Activated T-helper 17 cell treated with anti-CD3 and anti-CD28 coated beads, Interleukin-2, amount 50 U/mL, for 72 hours (primary cell): ENCODE measurements around the gene PHC2. TPM values are rescaled to one million over a fixed set of nuclear protein-coding genes. Genes with fewer than 3 reads are reported as not detected.
A peak's percentile ranks its signal among the peaks of the same experiment; 100 is the strongest.

Experiments
- ATAC-seq: fragments of 150-1000 bp; cut with Tn5 transposase; replicated peaks from 2 replicates; pipeline ENCODE4 v1.10.0; 2021; ENCODE audit warnings: mild to moderate bottlenecking, moderate library complexity
- H3K27ac Mint-ChIP-seq: one replicate; pipeline ENCODE4 v1.8.0; 2022; ENCODE audit warnings: mixed read lengths
- H3K27me3 Mint-ChIP-seq: one replicate; pipeline ENCODE4 v1.8.0; 2022; ENCODE audit warnings: mixed read lengths
- H3K36me3 Mint-ChIP-seq: one replicate; pipeline ENCODE4 v1.8.0; 2022; ENCODE audit warnings: low read depth, mild to moderate bottlenecking, mixed read lengths
- H3K4me1 Mint-ChIP-seq: one replicate; pipeline ENCODE4 v1.8.0; 2022; ENCODE audit warnings: mixed read lengths
- H3K4me3 Mint-ChIP-seq: one replicate; pipeline ENCODE4 v1.8.0; 2022; ENCODE audit warnings: mild to moderate bottlenecking, mixed read lengths
- H3K9me3 Mint-ChIP-seq: one replicate; pipeline ENCODE4 v1.8.0; 2022; ENCODE audit warnings: mixed read lengths
- total RNA-seq, 2 donors: library from RNA; stranded (reverse); gene quantifications; one replicate each; pipeline ENCODE4 v1.2.3, GENCODE V29; 2022

Gene PHC2
- total RNA-seq, 2 donors from 2014 or later = 21.4 to 27.3 TPM

DNA sequence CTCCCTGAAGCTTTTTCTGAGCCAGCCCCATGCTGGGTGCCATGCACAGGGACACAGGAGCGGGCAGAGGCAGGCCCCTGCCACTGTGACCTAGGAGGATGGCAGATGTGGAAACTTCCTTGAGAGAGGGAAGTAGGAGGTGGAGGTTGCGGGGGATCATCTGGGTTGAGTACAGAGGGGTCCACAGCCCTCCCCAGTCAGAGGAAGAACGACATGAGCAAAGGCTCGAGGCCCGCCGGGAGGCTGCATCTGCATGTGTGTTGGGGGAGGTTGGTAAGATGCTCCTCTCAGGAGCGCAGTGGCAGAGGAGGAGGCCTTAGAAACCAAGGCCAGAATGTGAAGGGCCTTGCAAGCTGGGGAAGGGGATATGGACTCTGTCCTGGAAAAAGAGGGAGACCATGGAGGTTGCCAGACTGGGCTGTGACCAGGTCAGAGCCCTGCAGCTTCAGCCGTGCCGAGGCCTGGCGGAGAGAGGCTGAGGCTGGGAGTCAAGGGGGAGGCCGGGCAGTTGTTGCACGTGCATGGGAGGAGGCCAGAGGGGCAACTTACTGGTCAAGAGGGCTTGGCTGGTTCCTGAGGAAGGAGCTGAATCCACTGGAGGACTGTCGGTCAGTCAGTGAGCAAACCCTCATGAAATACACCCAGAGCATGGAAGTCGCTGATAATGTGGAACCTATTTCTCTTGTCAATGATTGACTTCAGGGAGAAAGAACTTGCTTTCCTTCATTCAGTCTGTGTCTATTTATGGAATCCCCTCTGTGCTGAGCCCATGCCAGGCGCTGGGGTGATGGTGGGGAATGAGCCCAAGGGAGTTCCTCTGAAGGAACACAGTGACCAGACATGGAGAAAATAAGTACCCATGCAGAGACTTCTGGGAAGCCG lies 141.7 kb downstream of the PHC2 start:
- Mint-ChIP-seq H3K4me1 (no peaks in the 10 kb centered on the region), H3K9me3 (no peaks in the 10 kb centered on the region), H3K27ac (no peak overlapping the region), H3K36me3 (peaks cover 7% of the 10 kb centered on the region), H3K4me3 (no peak overlapping the region), H3K27me3 (no peaks in the 10 kb centered on the region)
- no peak for ATAC-seq

DNA sequence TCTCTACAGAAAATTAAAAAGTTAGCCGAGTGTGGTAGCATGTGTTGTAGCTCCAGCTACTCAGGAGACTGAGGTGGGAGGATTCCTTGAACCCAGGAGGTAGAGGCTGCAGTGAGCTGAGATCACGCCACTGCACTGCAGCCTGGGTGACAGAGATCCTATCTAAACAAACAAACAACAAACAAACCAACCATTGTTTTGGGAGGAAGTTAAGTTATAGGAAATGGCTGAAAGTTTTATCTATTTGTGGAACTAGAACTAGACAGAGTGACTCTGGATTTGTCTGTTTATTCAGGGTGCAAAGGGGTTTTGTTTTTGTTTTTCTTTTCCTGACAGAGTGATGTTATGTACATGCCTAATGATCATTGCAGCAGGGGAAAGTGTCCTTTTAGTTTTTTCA lies 143.6 kb downstream of the PHC2 start:
- no peak overlapping the region for H3K4me3 Mint-ChIP-seq
- H3K27me3 Mint-ChIP-seq = no peaks in the 10 kb centered on the region
- H3K27ac Mint-ChIP-seq = no peak overlapping the region
- ATAC-seq = no peak
- H3K9me3 Mint-ChIP-seq = no peaks in the 10 kb centered on the region
- H3K4me1 Mint-ChIP-seq = no peaks in the 10 kb centered on the region
- H3K36me3 Mint-ChIP-seq = peaks cover 22% of the 10 kb centered on the region

DNA sequence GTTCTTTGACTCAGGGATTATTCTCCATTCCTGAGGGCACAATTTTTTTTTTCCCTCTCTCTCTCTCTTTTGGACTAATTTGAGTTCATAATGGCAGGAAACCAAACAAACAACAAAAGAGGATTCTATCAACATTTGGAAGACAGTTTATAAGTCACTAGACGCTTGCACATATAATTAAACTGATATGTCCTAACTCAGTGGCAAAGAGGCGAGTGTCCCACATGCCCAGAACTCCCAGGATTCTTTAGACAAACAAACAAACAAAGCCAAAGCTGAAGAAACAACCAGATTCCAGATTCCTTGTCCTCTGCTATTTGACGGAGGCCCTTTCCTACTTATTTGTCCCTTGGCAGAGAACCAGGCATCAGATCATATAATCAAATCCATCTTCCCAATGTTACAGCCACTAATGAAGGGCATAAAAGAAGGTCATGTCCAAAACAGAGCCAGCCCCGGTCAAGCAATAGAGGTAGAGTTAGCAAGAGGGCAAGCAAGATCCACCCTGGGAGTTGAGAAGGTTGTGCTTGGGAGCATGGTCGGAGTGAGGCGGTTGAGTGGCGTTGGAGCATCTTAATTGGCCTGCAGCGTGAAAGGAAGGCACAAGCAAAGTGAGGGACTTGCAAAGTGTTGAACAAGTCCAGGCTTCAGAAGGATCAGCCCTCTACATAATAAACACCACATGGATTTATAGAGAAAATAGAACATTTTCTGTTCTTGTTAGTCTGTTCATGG lies 144.3 kb downstream of the PHC2 start:
- H3K9me3 Mint-ChIP-seq = no peaks in the 10 kb centered on the region
- H3K36me3 Mint-ChIP-seq = peaks cover 29% of the 10 kb centered on the region
- H3K4me3 Mint-ChIP-seq = no peak overlapping the region
- no peak overlapping the region for H3K27ac Mint-ChIP-seq
- no peaks in the 10 kb centered on the region for H3K4me1 Mint-ChIP-seq
- no peak for ATAC-seq
- no peaks in the 10 kb centered on the region for H3K27me3 Mint-ChIP-seq

DNA sequence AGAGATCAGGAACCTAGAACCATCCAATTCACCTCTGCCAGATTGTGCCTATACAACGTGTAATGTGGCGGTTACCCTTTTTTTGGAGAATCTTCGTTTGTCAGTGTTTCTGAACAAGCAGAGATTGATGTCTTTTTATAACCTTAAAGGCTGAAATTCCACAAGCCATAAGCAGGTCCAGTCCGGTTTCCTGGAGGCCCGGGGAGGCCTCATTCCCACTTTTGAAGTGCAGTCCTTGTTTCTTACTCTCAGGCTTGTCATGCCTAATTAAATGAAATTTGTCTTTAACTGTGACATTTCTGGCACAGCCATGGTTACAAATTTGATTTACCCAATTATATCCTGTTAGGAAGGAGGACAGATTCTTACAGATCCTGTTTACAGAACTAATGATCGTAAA lies 146.8 kb downstream of the PHC2 start:
- H3K27ac Mint-ChIP-seq = no peak overlapping the region
- no peaks in the 10 kb centered on the region for H3K27me3 Mint-ChIP-seq
- ATAC-seq = no peak
- no peaks in the 10 kb centered on the region for H3K4me1 Mint-ChIP-seq
- H3K9me3 Mint-ChIP-seq = no peaks in the 10 kb centered on the region
- H3K36me3 Mint-ChIP-seq = peaks cover 30% of the 10 kb centered on the region
- no peak overlapping the region for H3K4me3 Mint-ChIP-seq

DNA sequence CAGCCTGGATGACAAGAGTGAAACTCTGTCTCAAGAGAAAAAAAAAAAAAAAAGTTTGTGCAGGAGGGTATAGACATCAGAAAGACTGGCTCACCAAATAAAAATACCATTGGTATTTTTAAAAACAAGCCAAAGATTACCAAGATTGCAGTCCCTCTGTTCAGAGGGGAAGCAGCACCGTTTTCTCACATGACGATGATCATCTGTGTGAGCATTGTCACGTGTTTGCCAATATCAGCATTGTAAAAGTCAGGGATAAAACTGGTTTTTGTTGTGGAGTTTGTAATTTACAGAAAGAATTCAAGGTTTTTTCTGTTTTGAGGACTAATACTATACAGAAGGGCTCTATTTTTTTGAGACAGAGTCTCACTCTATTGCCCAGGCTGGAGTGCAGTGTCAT lies 148.1 kb downstream of the PHC2 start:
- no peak overlapping the region for H3K4me3 Mint-ChIP-seq
- no peaks in the 10 kb centered on the region for H3K4me1 Mint-ChIP-seq
- no peak overlapping the region for H3K27ac Mint-ChIP-seq
- H3K9me3 Mint-ChIP-seq = no peaks in the 10 kb centered on the region
- no peak for ATAC-seq
- H3K27me3 Mint-ChIP-seq = no peaks in the 10 kb centered on the region
- H3K36me3 Mint-ChIP-seq = peaks cover 30% of the 10 kb centered on the region

DNA sequence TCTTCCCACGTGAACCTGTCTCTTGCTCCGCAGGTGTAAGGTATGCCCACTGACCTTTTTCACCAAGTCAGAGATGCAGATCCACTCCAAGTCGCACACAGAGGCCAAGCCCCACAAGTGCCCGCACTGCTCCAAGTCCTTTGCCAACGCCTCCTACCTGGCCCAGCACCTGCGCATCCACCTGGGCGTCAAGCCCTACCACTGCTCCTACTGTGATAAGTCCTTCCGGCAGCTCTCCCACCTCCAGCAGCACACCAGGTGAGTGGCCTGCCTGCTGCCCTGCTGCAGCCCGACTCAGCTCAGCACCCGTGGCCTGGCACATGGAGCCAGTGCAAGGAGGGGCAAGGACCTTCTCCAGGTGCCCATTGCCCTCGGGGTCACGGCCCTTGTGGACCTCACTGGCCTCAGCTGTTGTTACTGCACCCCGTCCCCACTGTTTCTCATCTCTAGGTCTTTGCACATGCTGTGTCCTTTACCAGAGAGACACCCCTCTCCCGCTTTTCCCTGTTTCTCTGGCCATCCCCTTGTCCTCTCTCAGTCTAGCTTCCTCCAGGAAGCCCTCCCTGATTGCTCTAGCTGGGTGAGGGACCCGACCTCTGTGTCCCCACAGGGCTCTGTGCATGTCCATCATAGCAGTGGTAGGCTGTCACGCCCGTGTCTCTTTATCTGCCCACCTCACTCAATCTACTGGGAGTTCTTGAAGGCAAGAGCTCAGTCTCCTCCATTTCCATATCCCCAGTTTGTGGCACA lies 149.2 kb downstream of the PHC2 start:
- no peak for ATAC-seq
- no peak overlapping the region for H3K4me3 Mint-ChIP-seq
- peaks cover 30% of the 10 kb centered on the region for H3K36me3 Mint-ChIP-seq
- no peak overlapping the region for H3K27ac Mint-ChIP-seq
- no peaks in the 10 kb centered on the region for H3K9me3 Mint-ChIP-seq
- no peaks in the 10 kb centered on the region for H3K27me3 Mint-ChIP-seq
- no peaks in the 10 kb centered on the region for H3K4me1 Mint-ChIP-seq

DNA sequence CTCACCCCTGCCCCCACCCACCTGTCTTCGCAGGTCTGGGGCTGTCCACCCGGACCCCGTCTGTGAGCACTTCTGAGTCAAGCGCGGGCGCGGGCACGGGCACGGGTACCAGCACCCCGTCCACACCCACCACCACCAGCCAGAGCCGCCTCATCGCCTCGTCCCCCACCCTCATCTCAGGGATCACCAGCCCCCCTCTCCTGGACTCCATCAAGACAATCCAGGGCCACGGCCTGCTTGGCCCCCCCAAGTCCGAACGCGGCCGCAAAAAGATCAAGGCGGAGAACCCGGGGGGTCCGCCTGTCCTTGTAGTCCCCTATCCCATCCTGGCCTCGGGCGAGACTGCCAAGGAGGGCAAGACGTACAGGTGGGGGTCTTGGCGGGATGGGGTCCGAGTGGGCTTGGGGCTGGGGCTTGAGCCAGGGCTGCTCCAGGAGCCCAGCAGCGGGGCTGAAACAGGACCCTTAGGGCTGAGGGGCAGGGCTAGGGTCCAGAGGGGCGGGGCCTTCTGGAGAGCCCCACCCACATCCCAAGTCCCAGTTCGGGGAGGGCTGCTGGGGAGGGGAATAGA lies 150.7 kb downstream of the PHC2 start:
- H3K27ac Mint-ChIP-seq = no peak overlapping the region
- no peak for ATAC-seq
- no peaks in the 10 kb centered on the region for H3K9me3 Mint-ChIP-seq
- no peaks in the 10 kb centered on the region for H3K27me3 Mint-ChIP-seq
- H3K4me3 Mint-ChIP-seq = no peak overlapping the region
- H3K36me3 Mint-ChIP-seq = peaks cover 30% of the 10 kb centered on the region
- no peaks in the 10 kb centered on the region for H3K4me1 Mint-ChIP-seq

DNA sequence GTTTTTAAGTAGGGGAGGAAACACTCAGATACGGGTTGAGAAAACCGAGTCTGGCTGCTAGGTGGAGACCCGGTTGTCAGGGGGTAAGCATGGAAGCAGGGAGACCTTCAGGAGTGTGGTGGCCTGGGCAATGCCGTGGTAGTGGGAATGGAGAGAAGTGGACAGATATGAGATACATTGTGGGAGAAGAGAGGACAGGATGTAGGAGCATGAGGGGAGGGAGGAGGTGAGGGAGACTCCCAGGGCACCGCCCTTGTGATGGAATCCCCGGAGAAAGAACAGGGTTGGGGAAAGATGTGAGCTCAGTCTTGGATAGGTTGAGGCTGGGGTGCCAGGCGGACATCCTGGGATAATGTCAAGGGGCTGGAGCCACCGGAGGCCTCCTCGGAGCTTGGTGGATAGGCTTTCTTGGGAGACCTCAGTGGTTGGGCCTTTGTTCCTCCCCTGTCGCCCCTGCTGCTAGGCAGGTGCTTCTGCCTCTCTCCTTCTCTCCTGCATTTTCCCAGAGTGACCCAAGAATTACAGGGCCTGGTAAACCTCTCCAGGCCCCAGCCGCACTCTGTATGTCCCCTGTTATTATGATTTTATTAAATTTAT lies 153.3 kb downstream of the PHC2 start:
- peaks cover 10% of the 10 kb centered on the region for H3K36me3 Mint-ChIP-seq
- H3K27me3 Mint-ChIP-seq = no peaks in the 10 kb centered on the region
- no peaks in the 10 kb centered on the region for H3K9me3 Mint-ChIP-seq
- peaks cover 13% of the 10 kb centered on the region for H3K4me1 Mint-ChIP-seq
- H3K27ac Mint-ChIP-seq = peak overlapping the region; percentile 49
- H3K4me3 Mint-ChIP-seq = no peak overlapping the region
- ATAC-seq = no peak

DNA sequence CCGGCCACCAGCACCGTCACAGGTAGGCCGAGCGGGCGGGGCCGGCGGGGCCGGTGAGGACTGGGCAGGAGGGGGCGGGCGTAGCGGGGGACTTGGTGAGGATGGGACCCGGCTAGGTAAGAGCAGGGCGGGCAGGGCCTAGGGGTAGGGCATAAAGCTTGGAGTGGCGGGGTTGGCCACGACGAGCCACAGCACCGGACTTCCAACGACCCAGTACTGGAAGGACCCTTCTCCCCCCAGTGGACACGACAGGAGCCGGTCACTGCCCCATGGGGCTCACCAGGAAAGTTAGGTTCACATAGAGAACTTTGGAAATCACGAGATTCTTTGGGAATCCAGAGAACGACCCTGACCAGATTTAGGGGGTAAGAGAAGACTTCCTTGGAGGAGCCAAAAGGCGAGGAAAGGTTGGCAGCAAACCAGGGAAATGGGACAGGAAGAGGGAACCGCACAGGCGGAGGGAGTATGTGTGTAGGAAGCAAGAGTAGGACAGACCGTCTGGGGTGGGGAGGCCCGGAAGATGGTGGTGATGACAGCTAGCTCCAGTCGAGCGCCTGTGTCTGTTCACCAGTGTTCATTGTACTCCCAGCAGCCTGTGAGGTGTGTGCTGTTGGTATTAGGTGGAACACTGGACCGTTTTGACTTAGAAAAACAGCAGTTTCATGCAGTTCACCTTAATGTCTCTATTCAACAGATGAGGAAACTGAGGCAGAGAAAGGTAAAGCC lies 154.2 kb downstream of the PHC2 start:
- Mint-ChIP-seq H3K27ac (peak overlapping the region; percentile 49), H3K27me3 (no peaks in the 10 kb centered on the region), H3K9me3 (no peaks in the 10 kb centered on the region), H3K4me3 (no peak overlapping the region), H3K4me1 (peaks cover 17% of the 10 kb centered on the region), H3K36me3 (peaks cover 2% of the 10 kb centered on the region)
- no peak for ATAC-seq

DNA sequence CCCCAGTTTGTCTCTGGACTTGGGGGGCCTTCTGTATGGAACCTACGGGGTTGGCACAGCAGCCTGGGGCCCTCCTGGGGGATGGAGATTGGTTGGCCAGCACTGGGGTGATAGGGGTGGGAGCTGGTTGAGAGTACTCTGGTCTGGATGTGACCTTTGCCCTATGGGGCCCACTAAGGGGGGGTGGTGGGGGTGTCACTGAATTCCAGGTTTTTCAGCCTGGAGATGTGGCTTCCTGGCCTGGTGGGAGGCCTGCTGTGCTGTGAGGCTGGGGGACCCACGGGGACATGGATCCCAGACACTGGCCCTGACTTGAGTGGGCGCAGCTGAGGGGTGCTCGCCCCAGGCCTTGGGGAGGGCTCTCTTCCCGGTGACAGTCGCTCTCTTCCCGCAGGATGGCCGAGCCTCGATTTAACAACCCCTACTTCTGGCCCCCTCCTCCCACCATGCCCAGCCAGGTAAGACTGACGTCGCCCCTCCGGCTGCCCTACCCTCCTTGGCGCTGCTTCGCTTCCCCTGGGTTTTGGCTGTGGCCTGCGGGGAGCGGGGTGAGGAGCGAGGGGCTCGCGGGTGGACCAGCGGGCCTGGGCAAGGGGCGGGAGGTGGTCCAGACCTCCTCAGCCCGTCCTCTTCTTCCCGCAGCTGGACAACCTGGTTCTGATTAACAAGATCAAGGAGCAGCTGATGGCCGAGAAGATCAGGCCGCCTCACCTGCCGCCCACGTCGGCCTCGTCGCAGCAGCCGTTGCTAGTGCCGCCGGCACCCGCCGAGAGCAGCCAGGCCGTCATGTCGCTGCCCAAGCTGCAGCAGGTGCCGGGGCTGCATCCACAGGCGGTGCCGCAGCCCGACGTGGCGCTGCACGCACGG lies 155.0 kb downstream of the PHC2 start:
- Mint-ChIP-seq H3K27me3 (no peaks in the 10 kb centered on the region), H3K4me3 (no peak overlapping the region), H3K27ac (no peak overlapping the region), H3K4me1 (peaks cover 24% of the 10 kb centered on the region), H3K36me3 (no peaks in the 10 kb centered on the region), H3K9me3 (no peaks in the 10 kb centered on the region)
- ATAC-seq = no peak

DNA sequence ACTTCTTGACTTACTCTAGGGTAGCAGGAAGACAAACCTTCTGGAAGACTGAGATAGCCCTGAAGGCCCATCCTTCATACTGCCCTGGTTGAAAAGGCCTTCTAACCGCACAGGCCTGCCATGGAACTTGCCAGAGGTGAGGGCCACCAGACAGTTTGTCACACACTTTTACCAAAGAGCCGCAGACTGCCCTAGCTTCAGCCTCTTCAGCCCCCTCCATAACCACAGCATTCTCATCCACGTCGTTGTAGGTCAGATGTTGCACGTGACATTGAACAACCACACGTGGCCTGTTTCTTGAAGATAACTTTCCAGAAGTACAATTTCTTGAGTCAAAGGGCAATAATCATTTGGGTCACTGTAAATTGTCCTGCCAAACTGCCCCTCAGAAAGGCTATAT lies 155.7 kb downstream of the PHC2 start:
- Mint-ChIP-seq H3K4me1 (peaks cover 24% of the 10 kb centered on the region), H3K9me3 (no peaks in the 10 kb centered on the region), H3K27ac (no peak overlapping the region), H3K4me3 (no peak overlapping the region), H3K27me3 (no peaks in the 10 kb centered on the region), H3K36me3 (no peaks in the 10 kb centered on the region)
- no peak for ATAC-seq

DNA sequence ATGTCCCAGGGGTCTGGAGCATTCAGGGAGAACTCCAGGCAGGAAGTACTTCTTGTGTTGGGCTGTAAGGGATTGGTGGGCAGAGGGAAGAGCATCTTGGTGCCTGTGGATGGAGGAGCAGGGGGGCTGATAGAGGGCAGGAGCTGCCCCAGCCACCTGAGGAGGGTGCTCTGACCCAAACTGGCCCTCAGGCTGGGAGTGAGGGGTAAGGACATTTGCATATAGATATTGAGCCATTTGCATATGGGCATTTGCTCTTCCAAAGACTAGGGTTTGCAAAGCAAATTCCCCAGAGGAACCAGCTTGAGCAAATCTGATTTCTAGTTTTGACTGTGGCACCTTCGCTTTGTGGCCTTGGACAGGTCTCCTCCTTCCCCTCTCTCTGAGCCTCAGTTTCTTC lies 156.4 kb downstream of the PHC2 start:
- Mint-ChIP-seq H3K4me3 (no peak overlapping the region), H3K36me3 (no peaks in the 10 kb centered on the region), H3K27ac (peak overlapping the region; percentile 39), H3K9me3 (no peaks in the 10 kb centered on the region), H3K4me1 (peaks cover 24% of the 10 kb centered on the region), H3K27me3 (no peaks in the 10 kb centered on the region)
- ATAC-seq = no peak

DNA sequence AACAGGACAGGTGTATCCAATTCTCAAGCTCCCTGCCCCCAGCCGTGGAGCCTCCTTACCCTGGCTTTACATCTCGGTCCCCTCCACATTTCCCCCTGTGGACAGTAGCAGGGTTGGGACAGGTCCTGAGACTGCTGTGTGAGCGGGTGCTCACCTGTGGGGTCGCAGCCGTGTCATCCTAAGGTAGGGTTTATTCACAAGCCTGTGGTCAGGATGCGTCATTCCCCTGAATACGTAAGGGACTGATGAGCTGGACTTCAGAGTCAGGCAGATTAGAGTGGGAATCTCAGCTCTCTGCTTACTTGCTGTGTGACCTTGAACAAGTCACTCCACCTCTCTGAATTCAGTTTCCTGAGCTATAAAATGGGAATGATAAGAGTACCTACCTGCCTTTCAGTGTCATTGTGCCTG lies 156.9 kb downstream of the PHC2 start:
- Mint-ChIP-seq H3K9me3 (no peaks in the 10 kb centered on the region), H3K27me3 (no peaks in the 10 kb centered on the region), H3K36me3 (no peaks in the 10 kb centered on the region), H3K27ac (peak overlapping the region; percentile 39), H3K4me1 (peaks cover 24% of the 10 kb centered on the region), H3K4me3 (peak overlapping the region; percentile 4)
- peak; percentile 22 for ATAC-seq
